ENCODE results near the gene HERC3.

Gene HERC3

GRCh38 chr4:88582493-88582892 is 9.8 kb upstream of the HERC3 start:
- ATAC-seq = no peak
- no peak for TF ChIP-seq ZNF565 (CRISPR knock-in tag; conservative IDR thresholded peaks at IDR 0.05; ENCODE audit: low read depth)
- no peak for TF ChIP-seq TCF4 (CRISPR knock-in tag; IDR thresholded peaks at IDR 0.05; ENCODE audit: borderline replicate concordance)
- TF ChIP-seq GLIS3 (CRISPR knock-in tag; IDR thresholded peaks at IDR 0.05) = no peak
- TF ChIP-seq ARNTL (CRISPR knock-in tag; IDR thresholded peaks at IDR 0.05; ENCODE audit: borderline replicate concordance, low read depth) = no peak
- TF ChIP-seq ZNF8 (CRISPR knock-in tag; IDR thresholded peaks at IDR 0.05) = no peak

DNA sequence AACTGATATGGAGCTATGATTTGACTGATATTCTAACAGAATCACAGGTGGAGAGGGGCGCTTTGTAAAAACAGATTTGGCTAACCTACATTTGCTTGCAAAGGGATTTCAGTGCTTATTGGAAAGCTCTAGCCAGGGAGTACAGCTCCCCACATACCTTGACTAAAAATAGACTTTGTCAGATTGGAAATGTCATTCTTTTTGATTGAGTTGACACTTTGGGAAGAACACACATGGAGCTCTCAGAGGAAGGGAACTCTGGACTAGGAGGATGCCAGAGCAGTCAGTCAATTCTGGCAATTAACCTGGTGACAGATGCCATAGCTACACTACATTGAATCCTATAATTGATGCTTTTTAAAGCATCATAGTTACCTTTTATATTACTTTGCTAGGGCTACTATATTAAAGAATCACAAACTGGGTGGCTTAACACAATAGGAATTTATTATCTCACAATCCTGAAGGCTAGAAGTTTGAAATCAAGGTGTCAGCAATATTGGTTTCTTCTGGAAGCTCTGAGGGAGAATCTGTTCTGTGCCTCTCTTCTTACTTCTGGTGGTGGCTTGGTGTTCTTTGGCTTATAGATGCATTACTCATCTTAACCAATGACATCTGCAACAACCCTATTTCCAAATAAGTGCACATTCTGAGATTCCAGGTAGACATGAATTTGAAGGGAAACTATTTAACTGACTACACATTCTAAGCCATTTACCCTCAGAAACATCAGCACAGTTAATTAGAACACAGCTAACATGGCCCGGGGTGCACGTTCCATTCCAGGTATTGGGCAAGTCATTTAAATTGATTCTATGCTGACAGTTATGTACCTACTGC is 8.4 kb upstream of the HERC3 start:
- no peak for ATAC-seq
- TF ChIP-seq OSR1 (CRISPR knock-in tag; IDR thresholded peaks at IDR 0.05) = no peak

DNA sequence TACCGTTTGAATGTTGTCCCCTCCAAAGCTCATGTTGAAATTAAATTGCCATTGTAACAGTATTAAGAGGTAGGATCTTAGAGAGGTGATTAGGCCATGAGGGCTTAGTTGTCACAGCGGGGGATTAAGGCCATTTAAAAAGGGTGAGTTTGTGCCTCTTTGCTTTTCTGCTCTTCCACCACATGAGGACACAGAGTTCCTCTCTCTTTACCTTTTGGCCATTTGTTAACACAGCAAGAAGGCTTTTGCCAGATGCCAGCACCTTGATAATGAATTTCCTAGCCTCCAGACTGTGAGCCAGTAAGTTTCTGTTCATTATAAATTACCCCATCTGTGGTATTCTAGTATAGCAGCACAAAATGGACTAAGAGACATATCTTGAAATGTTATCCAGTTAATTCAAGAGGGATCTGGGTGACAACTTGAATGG is 7.8 kb upstream of the HERC3 start:
- ATAC-seq = no peak
- TF ChIP-seq SNAI2 (CRISPR knock-in tag; IDR thresholded peaks at IDR 0.05) (no peak), CSRNP3 (CRISPR knock-in tag; IDR thresholded peaks at IDR 0.05) (no peak), TOX (CRISPR knock-in tag; IDR thresholded peaks at IDR 0.05; ENCODE audit: borderline replicate concordance) (no peak)
- TF ChIP-seq, protein P1, sequence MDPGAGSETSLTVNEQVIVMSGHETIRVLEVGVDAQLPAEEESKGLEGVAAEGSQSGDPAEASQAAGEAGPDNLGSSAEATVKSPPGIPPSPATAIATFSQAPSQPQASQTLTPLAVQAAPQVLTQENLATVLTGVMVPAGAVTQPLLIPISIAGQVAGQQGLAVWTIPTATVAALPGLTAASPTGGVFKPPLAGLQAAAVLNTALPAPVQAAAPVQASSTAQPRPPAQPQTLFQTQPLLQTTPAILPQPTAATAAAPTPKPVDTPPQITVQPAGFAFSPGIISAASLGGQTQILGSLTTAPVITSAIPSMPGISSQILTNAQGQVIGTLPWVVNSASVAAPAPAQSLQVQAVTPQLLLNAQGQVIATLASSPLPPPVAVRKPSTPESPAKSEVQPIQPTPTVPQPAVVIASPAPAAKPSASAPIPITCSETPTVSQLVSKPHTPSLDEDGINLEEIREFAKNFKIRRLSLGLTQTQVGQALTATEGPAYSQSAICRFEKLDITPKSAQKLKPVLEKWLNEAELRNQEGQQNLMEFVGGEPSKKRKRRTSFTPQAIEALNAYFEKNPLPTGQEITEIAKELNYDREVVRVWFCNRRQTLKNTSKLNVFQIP (CRISPR knock-in tag; IDR thresholded peaks at IDR 0.05; ENCODE audit: borderline replicate concordance, low read depth) = no peak

DNA sequence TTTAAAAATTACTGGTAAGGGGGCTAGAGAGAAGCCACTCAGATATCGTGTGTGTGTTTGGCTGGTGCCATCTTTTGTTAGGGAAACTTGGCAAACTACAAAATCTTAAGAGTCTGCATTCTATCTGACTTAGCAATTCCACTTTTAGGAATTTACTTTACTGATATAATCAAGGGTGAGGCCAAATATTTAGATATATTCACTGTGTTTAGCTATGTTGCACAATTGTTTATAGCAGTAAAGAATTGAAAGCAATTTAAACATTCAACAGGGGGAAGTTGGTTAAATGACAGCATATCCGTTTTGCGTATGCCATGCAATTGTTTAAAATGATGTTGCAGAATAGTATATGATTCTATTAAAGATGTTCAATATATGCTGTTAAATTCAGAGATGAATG is 6.4 kb upstream of the HERC3 start:
- TF ChIP-seq, protein P2, sequence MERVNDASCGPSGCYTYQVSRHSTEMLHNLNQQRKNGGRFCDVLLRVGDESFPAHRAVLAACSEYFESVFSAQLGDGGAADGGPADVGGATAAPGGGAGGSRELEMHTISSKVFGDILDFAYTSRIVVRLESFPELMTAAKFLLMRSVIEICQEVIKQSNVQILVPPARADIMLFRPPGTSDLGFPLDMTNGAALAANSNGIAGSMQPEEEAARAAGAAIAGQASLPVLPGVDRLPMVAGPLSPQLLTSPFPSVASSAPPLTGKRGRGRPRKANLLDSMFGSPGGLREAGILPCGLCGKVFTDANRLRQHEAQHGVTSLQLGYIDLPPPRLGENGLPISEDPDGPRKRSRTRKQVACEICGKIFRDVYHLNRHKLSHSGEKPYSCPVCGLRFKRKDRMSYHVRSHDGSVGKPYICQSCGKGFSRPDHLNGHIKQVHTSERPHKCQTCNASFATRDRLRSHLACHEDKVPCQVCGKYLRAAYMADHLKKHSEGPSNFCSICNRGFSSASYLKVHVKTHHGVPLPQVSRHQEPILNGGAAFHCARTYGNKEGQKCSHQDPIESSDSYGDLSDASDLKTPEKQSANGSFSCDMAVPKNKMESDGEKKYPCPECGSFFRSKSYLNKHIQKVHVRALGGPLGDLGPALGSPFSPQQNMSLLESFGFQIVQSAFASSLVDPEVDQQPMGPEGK (CRISPR knock-in tag; IDR thresholded peaks at IDR 0.05; ENCODE audit: borderline replicate concordance) = no peak
- TF ChIP-seq CSRNP3 (CRISPR knock-in tag; IDR thresholded peaks at IDR 0.05) = no peak
- TF ChIP-seq CREB5 (CRISPR knock-in tag; IDR thresholded peaks at IDR 0.05; ENCODE audit: low read depth) = no peak
- no peak for TF ChIP-seq OSR1 (CRISPR knock-in tag; IDR thresholded peaks at IDR 0.05)
- TF ChIP-seq ZNF70 (CRISPR knock-in tag; IDR thresholded peaks at IDR 0.05) = no peak
- no peak for TF ChIP-seq BACH2 (CRISPR knock-in tag; IDR thresholded peaks at IDR 0.05; ENCODE audit: borderline replicate concordance)
- TF ChIP-seq ZFP3 (CRISPR knock-in tag; IDR thresholded peaks at IDR 0.05) = no peak
- no peak for TF ChIP-seq TOX (CRISPR knock-in tag; IDR thresholded peaks at IDR 0.05; ENCODE audit: borderline replicate concordance)
- ATAC-seq = no peak

DNA sequence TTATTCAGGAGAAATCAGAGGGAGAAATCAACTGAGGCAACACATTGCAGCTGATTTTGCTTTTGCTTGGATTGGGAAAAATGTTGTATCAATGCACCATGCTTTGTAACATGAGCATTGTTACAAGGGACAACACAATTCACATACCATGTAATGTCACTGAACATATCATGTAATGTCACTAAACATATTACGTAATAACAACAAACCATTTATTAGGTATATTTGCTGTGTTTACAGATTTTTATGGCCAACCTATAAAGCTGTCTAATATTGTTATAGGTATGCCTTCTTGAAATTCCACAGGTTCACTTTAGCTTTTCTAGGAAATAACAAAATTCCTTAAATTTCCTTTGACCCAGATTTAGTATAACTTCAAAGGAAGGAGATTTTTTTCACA is 5.0 kb upstream of the HERC3 start:
- TF ChIP-seq CSDC2 (CRISPR knock-in tag; IDR thresholded peaks at IDR 0.05) (no peak), GLIS3 (CRISPR knock-in tag; IDR thresholded peaks at IDR 0.05) (no peak)
- ATAC-seq = no peak

Data from SK-N-SH treated with all-trans-retinoic acid at 6 μM for 48 hours (cell line).